Activated CD8-positive, alpha-beta memory T cell treated with anti-CD3 and anti-CD28 coated beads, Interleukin-2, amount 50 U/mL, for 48 hours (primary cell): ENCODE results near the gene ERGIC1.
"Not testable (repeated sequence)": the region's sequence is repeated elsewhere in the genome, so short reads cannot be mapped to it uniquely, and the experiment has no call there.

Experiments used
- DNase-seq: peaks from one replicate; pipeline ENCODE4 v3.0.0-alpha.2; 2020

Gene ERGIC1

DNA sequence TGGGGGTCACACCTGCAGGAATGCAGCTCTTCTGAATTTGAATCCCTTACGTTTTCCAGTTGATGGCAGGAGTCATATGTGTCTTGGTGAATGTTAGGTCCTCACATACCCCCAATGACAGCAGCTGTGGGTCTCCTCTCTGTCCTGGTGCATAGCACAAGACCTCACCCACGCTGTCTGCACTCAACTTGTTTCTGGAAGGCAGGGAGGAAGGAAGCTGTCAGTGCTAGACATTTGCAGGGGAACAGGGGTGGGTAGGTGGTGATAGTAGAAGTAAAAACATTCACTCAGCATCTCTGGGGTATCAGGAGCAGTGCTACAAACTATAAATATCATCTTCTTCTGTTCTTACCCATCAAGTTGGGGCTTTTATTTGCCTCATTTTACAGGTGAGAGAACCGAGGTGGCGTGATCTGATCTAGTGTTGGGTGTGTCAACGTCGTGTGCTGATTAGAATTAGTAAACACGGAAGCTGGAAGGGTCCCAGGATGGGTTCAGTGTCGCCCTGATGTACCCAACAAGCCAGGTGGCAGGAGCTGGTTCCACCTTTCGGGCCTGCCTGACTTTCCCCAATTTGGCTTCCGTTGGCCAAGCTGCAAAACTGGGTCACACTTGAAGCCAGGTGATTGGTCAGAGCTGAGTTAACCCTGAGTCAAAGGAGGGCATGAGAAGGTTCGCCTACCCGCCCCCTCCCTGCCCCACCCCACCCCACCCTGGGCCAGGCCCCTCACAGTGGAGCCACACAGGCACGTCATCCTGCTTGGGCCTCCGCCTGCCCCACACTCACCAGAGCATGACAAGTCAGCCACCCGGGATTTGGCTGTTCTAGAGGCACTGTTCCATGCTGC lies 15.8 kb downstream of the ERGIC1 start:
- no peak for DNase-seq

DNA sequence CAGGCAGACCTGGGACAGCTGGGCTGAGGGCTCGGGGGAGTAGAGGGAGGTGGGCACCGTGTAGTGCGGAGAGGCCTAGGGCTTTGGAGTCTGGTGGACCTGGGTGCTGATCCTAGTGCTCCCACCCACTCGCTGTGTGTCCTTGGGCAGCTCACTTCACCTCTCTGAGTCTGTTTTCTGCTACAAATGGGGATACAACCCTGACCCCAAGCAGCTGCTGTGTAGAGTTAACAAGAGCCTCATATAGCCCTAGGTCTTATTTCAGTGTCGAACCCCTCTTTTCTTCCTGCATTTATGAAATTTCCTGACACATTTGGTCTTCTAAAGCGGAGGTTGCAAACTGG lies 16.4 kb downstream of the ERGIC1 start:
- no peak for DNase-seq

DNA sequence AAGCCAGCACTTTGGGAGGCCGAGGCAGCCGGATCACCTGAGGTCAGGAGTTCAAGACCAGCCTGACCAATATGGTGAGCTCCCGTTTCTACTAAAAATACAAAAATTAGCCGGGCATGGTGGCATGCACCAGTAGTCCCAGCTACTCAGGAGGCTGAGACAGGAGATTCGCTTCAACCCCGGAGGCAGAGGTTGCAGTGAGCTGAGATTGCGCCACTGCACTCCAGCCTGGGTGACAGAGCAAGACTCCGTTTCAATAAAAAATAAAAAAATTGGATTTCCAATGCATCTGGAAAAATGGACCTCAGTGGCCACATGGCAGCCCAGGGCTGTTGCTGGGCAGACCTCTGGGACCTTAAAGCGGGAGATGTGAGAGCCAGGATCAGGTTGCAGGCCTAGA lies 17.2 kb downstream of the ERGIC1 start:
- DNase-seq, result not testable (repeated sequence)

DNA sequence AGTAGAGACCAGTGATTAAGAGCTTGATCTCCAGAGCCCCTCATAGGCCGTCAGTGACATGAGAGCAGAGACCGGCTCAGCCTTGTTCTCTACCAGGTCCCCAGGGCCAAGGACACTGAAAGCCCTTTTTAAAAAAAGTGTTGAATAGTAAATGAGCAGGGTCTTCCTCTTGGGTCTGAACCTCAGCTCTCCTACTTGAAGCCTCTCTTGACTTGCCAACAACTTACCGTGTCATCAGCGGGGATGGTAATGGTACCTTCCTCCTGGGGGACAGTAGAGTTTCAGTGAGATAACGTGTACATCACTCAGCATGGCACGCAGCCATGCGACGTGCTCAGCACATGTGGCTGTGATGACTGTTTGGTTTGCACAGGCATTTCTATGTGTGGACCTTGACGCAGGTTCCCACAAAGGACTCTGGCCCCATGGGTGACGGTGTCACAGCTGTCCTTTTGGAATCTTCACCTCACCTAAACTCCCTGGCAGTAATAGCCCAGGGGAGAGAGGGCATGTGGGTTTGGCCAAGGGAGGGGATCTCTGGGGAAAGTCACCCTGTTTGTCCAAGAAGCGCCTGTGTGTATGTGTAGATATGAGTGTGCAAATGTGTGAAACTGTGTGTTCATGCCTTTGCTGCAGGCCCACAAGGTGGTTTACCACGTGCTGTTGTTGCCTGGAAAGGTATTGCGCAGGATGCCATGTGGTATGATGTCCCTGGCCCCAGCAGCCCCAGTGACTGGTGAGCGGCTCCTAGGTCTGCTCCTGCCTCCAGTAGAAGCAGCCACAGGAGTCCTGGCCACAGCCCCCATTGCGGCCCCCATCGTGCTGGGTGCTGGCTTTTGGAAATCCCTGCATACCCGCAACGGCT lies 18.7 kb downstream of the ERGIC1 start:
- no peak for DNase-seq

DNA sequence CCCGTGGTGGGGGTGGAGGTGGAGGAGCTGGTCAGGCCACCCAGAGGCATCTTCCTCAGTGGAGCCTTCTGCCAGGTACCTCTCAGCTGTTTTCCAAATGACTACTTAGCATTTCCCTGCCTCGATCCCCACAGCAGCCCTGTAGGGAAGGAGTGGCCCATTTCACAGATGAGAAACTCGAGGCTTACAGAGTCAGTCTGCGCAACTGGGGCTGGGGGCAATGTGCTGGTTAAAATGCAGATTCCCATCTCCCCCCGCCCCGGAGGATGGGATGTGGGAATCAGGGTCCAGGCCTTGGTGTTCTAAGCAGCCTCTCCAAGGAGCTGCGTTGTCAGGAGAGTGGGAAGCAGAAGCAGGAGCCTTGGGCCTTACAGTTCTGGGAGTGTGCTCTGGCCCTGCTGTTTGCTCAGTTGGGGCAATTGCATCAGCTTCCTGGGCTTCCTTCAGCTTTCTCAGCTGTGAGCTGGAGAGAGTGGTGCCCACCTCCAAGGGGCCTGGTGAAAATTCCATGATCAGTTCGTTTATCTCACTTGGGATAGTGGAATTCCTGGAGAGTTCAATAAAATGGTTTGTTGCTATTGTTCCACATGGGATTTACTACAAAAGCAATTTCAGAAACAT lies 19.4 kb downstream of the ERGIC1 start:
- no peak for DNase-seq

DNA sequence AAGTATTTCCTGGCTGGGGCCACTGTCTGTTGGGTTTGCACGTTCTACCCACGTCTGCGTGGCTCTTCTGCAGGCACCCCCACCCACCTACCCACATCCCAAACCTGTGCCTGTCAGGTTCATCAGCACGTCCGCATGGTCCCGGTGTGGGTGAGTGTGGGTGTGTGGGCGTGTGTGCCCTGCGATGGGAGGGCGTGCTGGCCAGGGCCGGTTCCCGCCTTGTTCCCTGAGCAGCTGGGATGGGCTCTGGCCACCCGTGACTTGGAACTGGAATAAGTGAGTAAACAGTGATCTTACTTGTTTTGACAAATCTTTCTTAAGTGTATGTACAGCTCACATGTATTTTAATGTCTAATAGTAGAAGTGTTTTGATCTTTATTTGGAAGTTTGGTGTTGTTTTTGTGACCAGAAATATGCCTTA lies 20.4 kb downstream of the ERGIC1 start:
- no peak for DNase-seq

DNA sequence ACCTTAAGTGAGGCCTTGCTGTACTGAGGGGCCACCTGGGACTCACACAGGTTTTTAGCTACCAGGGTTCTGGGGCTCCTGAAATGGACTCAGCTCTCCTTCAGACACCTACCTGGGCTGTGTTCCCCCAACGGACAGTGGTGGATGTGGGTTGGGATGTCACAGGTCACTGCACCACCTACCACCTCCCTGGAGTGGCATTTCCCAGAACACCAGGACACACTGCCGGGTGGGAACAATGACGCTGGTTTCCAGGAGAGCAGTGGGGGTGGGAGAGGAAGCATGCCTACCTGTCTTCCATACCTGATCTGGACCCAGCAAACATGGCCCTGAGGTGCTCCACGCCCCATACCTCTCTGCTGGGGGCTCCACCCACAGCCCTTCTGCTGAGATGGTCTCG lies 20.9 kb downstream of the ERGIC1 start:
- DNase-seq, result no peak

DNA sequence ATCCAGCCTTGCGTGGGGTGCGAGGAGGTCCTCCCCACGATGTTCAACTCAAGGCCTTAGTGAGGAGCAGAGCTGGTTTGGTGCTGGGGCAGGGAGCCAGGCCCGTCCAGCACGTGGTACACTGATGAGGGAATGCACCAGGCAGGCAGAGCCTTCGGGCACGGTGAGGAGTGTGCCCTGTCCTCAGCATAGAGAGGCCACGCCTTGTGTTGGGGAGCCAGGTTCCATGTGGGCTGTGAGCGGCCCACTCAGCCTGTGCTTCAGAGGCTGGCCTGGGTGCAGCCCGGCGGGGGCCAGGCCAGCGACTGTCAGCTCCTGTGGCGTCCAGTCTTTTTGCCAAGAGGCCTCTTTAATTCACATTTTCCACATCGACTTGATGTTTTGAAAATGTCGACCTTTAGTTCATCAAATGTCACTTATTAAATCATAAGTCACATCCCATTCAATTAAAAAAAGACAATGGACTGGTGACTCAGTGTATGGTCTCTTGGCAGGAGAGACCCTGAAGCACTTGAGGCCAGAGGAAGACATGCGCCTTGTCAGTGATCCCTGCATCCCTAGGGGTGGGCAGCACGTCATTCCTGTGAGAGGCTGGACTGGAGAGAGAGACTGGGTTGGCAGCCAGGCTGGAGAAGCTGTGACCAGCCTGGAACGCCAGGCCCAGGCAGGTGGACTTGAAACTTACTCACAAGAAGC lies 21.7 kb downstream of the ERGIC1 start:
- no peak for DNase-seq

DNA sequence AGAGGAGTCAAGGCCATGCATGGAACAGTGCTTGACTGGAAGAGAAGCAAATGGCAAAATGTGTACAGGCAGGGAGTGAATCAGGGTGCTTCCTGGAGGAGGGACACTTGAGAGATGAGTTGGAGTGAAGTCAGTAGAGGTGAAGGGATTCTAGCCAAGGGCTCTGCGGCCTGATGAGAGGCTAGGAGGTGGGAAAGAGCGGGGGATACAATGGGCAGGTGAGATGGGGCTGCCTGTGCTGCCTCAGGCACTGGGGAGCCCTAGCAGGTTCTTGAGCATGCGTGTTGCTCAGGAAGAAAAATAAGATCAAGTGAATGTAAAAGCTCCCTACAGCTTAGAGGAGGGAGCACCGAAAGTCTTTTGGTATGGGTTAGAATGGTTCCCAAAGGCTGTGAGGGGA lies 22.3 kb downstream of the ERGIC1 start:
- DNase-seq, result no peak

DNA sequence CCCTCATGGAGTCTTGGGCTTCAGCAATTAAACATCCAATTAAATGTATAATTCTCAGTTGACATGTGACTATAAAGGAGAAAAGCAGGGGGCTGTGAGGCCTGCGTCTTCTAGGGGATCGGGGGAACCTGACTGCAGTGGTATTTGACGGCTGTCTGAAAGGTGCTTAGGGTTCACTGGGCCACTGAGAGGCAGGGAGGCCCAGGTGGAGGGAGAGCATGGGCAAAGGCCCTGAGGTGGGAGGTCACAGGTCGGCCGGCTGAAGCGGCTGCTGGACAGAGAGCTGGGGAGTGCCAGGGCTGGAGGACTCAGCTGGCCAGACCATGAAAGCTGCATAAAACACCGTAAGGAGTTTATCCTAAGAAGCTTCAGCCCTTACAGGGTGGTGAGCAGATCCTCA lies 23.9 kb downstream of the ERGIC1 start:
- DNase-seq, result no peak

DNA sequence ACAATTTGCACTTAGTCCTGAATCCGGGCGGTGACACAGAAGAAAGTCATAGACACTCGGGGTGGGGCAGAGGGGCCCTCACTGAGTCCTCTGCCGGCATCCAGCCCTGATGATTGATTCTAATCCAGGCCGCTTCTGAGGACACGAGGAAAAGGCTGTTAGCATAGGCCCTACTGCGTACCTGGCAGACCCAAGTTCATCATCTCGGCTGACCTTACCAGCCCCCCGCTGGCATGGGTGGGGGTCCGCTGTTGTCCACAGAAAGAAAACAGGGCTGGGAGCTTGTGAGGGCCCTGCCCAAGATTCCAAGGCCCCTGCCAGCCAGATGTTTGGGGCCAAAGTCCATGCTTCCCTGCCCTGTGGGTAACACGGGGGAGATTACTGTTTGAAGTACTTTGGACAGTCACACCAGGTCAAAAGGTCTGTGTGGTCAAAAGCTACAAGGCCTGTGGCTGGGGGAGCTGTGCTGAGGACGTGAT lies 24.5 kb downstream of the ERGIC1 start:
- no peak for DNase-seq

DNA sequence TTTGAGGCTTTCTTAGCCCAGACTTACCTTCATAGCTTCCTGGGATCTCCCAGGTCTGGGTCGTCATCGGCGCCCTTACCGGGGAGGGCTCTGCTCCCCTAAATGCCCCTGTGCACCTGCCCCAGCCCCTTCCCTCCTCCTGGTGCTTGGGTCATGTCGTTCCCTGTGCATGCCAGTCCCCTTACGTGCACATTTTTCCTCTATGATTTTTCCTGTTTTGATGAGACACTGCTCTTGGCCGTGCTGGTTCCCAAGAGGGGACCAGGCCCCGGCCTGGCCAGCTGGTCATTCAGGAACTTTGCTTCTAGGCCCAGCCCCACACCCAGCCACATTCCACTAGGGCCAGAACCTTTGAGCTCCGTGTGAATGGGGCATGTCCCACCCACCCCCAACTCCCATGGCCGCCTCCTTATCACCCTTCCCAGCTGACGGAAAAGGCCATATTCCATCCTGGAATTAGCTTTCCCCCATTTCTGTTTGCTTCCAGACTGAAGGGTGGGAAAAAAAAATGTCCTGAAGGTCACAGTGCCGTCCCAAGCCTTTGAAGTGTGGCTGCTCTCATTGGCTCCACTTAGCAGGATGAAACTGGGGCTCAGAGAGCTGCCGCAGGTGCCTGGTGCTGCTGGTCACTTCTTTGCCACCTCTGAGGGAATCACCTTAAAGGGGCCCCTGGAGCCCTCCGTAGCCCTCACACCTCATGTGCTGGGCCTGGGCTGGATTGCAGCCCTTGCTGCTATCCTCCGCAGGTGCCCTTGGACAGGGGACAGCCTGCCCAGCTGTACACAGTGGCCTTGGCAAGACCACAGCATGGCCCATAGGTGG lies 25.1 kb downstream of the ERGIC1 start:
- DNase-seq, result no peak

DNA sequence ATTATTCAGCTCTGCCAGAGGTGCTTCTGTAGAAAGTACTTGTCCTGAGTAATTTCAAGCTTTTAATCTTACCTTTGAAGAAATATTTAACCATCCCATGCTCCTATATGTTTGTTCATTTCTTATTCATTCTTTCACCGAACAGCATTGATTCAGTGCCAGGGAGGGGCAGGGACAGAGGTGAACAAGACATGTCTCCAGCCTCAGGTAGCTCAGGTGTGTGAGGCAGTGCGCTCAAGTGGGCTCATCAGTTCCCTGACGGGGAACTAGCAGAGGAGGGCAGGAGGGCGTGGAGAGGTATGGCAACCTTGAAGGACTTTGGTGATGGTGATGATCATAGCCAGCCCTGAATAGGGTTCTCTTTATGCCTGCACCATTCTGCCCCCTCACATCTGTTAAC lies 25.9 kb downstream of the ERGIC1 start:
- no peak for DNase-seq

DNA sequence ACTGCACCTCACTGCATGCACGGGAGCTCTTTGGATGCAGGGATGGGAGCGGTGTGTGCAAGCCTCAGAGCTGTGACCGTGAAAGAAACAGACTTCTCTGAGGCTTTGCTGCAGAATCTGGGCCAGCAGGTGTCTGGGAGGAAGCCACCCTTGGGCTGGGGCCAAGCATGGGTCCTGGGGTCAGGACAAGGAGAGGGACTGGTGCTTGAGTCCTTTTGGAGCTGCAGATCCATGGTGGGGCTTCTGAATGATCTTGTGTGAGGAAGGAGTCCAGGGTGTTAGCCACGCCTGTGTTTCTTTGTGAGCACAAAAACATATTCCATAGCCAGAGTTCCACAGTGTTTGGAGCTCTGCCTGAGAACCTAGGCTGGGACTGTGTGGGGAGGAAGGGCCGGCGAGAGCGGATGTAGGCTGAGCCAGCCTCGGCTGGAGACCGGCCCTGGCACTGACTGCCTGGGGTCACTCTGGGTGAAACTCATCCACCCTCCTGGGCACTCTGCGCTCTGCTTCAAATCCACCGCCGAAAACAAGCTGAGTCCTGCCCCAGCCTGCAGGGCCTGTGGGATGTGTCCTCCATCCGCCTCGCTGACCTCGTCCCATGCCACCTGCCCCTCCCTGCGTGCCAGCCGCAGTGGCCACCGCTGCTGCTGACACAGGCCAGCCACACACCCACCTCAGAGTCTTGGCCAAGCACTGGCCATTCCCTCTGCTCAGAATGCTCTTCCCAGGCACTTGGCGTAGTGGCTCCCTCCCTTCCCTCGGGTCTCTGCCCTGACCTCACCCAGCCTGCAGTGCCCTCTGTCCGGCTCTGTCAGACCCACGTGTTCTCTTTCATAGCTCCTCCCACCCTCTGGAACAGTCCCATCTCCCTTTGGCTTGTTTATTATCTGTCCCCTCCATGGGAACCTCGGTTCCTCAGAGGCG lies 26.7 kb downstream of the ERGIC1 start:
- DNase-seq, result no peak

DNA sequence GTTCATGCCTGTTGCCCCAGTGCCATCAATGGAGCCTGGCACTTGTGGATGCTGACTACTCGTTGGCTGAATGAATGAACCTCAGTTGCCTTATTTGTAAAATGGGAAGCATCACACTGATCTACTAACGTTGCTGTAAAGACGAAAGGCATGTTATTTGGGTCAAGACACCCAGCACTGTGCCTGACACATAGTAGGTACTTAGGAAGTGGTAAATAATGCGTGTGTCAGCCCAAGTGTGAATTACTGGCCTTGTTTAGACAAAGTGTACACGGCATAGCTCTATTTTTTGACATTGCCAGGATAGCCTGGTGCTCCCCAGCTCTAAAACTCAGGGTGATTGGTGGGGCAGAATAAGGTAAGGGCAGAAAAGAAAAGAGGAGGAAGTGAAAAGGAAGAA lies 27.4 kb downstream of the ERGIC1 start:
- DNase-seq, result no peak

DNA sequence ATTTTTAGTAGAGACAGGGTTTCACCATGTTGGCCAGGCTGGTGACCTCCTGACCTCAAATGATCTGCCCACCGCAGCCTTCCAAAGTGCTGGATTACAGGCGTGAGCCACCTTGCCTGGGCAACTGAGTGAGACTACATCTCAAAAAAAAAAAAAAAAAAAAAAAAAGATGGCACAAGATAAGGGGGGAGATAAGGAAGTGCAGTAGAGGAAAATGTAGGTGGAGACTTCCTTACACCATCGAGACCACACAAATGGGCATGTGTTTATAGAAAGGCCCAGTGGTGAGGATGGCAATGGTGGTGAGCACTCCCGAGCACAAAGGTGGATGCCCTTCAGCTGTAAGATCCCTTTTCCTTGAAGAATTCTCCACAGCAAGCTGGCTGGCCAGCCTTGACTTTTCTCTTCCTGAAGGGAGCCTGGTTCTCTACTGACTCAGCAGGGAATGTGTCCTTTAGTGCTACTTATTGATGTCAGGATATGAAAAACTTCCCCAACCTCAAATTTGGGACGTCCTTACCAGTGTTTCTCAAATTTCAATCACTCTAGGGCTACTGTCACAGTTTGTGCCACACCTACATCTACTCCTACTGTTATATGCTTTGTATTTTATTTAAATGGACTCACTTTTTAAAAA lies 28.2 kb downstream of the ERGIC1 start:
- no peak for DNase-seq

DNA sequence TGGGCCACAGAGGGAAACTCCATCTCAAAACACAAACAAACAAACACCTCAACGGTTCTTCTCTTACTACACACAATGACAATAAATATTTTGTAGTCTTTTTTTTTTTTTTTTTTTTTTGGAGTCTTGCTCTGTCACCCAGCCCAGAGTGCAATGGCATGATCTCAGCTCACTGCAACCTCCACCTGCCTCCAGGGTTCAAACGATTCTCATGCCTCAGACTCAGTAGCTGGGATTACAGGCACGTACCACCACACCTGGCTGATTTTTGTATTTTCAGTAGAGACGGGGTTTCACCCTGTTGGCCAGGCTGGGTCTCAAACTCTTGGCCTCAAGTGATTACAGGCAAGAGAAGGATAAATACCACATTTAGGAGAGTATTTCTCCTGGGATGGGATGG lies 30.1 kb downstream of the ERGIC1 start:
- not testable (repeated sequence) for DNase-seq

DNA sequence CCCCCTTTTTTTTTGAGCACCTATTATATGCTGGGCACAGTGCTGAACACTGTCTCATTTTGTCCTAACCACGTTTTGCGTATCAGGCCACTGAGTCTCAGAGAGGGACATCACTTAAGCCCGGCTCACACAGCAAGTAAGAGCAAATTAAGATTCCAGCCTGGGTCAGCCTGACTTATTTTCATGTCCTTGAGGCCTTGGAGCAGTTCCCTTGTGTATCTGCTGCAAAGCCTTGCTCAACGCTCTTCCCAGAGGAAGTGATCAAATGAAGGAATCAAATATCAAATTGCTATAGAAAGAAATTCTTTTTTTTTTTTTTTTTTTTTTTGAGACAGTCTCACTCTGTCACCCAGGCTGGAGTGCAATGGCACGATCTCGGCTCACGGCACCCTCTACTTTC lies 30.7 kb downstream of the ERGIC1 start:
- no peak for DNase-seq

DNA sequence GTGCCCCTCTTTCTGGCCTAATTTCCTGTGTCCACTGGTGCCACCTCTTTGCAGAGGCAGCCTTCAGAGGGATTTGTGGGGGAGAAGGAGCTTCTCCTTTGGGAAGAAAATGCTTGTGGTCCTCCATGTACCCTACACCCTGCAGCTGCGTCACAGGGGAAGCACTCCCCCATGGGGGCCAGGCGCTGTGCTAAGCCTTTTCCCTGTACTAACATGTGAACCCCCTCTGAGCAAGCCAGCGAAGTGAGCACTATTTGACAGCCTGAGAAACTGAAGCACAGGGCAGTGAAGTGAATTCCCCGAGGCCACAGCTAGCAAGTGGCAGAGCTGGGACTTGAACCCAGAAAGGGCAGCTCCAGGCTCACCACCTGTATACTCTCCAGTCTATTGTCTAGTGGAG lies 32.3 kb downstream of the ERGIC1 start:
- no peak for DNase-seq
